Body of pancreas (tissue), 4 donors: ENCODE measurements around the gene GDPD3. TPM values are rescaled to one million over a fixed set of nuclear protein-coding genes. Genes with fewer than 3 reads are reported as not detected.

ENCODE experiments used
- ATAC-seq: fragments of 150-250 bp; one replicate; pipeline ENCODE4 v1.9.1; 2016
- DNase-seq, 4 donors: peaks; one replicate each; pipeline ENCODE4 v3.0.0-alpha.2; 2019
- H3K27ac ChIP-seq, 4 donors: fragments of 200-600 bp; sonication (generic); 1 replicate in 3 of 4; 2 replicates in 1 of 4; pipeline versions ENCODE4 v1.5.1 to v1.6.1; 2016 to 2019; ENCODE audit warnings: mild to moderate bottlenecking in 1 of 4, mixed read lengths in 1 of 4, moderate library complexity in 1 of 4
- H3K27me3 ChIP-seq, 2 donors: fragments of 200-600 bp; sonication (generic); one replicate each; pipeline ENCODE4 v1.6.0; 2016; ENCODE audit warnings: mild to moderate bottlenecking in 1 of 2
- H3K36me3 ChIP-seq, 2 donors: fragments of 200-600 bp; sonication (generic); replicated peaks in 1 of 2; 2 replicates each; pipeline ENCODE4 v1.5.1; 2016; ENCODE audit warnings: low read depth in 2 of 2; ENCODE audit not compliant: insufficient read depth in 1 of 2
- H3K4me1 ChIP-seq: fragments of 200-600 bp; sonication (generic); one replicate; pipeline ENCODE4 v1.6.0; 2016
- H3K4me3 ChIP-seq, 2 donors: fragments of 200-600 bp; sonication (generic); 1 replicate in 1 of 2; 2 replicates in 1 of 2; pipeline ENCODE4 v1.5.1; 2016 to 2019
- H3K9me3 ChIP-seq, 3 donors: fragments of 200-600 bp; sonication (generic); 1 replicate in 2 of 3; 2 replicates in 1 of 3; pipeline ENCODE4 v1.5.1; 2016
- POLR2A ChIP-seq, 3 donors: fragments of 450-650 bp; IDR thresholded peaks; one replicate each; pipeline ENCODE4 v1.6.1; 2016; ENCODE audit warnings: antibody characterized with exemption in 3 of 3, mild to moderate bottlenecking in 2 of 3
- WGBS, 2 donors: methylation state at CpG; one replicate each; pipeline ENCODE4 v1.1.5; 2017; 5-methylcytosine and 5-hydroxymethylcytosine counted together
- intact Hi-C: fragments of 100-400 bp; cut with DNase I; formaldehyde crosslinking; loops from one replicate; pipeline ENCODE4 v1.15.1; 2023
- total RNA-seq, 2 donors: library from RNA; depleted of rRNA; stranded (reverse); fragments of >200 nt; gene quantifications; one replicate each; pipeline ENCODE4 v1.1.0, GENCODE V29; 2016
- TF ChIP-seq, protein P1 (sequence below), 7 experiments: fragments of 450-650 bp in 4 of 7; fragments of 200-600 bp in 3 of 7; sonication (generic) in 3 of 7; IDR thresholded peaks; one replicate each; pipeline ENCODE4 v1.5.1; 2016 to 2019; ENCODE audit warnings: antibody characterized with exemption in 7 of 7

The GDPD3 gene
- total RNA-seq, 2 donors from 2014 or later: 1.8 TPM; not detected in 1

GRCh38 chr16:30060836-30061554 lies 52.3 kb downstream of the GDPD3 start:
- intact Hi-C loops: no loop called here
- DNase-seq: no peak
- H3K27ac ChIP-seq: no peak overlapping the region

DNA sequence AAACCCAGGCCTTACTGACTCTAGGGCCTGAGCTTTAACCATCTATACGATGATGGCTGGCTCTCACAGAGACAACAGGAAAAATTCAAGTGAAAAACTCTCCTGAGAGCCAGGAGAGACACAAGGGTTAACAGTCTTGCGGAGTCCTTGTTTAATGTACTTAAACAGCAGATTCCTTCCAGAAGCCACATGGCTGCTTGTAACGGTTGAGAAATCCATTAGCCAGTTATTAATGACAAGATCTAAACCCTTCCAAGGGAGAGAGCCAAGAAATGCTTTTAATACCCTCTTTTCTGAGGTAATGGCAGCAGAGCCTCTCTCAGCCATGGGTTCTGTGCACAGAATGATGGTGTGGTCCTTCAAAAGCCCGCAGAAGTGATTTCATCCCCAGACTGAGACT lies 53.0 kb downstream of the GDPD3 start:
- 86 to 87% methylated on average over 4 of the region's 4 CpGs for WGBS, 2 donors
- H3K27ac ChIP-seq: no peak overlapping the region
- no peaks in the 10 kb centered on the region for H3K27me3 ChIP-seq
- peaks cover 22% of the 10 kb centered on the region for H3K4me1 ChIP-seq
- intact Hi-C loops: no loop called here
- TF ChIP-seq, protein P1, sequence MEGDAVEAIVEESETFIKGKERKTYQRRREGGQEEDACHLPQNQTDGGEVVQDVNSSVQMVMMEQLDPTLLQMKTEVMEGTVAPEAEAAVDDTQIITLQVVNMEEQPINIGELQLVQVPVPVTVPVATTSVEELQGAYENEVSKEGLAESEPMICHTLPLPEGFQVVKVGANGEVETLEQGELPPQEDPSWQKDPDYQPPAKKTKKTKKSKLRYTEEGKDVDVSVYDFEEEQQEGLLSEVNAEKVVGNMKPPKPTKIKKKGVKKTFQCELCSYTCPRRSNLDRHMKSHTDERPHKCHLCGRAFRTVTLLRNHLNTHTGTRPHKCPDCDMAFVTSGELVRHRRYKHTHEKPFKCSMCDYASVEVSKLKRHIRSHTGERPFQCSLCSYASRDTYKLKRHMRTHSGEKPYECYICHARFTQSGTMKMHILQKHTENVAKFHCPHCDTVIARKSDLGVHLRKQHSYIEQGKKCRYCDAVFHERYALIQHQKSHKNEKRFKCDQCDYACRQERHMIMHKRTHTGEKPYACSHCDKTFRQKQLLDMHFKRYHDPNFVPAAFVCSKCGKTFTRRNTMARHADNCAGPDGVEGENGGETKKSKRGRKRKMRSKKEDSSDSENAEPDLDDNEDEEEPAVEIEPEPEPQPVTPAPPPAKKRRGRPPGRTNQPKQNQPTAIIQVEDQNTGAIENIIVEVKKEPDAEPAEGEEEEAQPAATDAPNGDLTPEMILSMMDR (IDR thresholded peaks at IDR 0.05): no peak
- no peak for TF ChIP-seq POLR2A (IDR thresholded peaks at IDR 0.05)
- H3K36me3 ChIP-seq: no peaks in the 10 kb centered on the region
- no peak for DNase-seq
- no peak for ATAC-seq
- no peaks in the 10 kb centered on the region for H3K9me3 ChIP-seq
- no peak overlapping the region for H3K4me3 ChIP-seq

More at GRCh38 chr16:30060836-30061554, 52.3 kb downstream of the GDPD3 start:
- no peak for ATAC-seq
- no peaks in the 10 kb centered on the region for H3K27me3 ChIP-seq
- H3K36me3 ChIP-seq: no peaks in the 10 kb centered on the region
- H3K4me1 ChIP-seq: peaks cover 15% of the 10 kb centered on the region
- no peaks in the 10 kb centered on the region for H3K9me3 ChIP-seq
- 60 to 67% methylated on average over 2 of the region's 2 CpGs for WGBS, 2 donors
- no peak for TF ChIP-seq POLR2A (IDR thresholded peaks at IDR 0.05)
- TF ChIP-seq, protein P1 (IDR thresholded peaks at IDR 0.05): no peak
- H3K4me3 ChIP-seq: no peak overlapping the region

DNA sequence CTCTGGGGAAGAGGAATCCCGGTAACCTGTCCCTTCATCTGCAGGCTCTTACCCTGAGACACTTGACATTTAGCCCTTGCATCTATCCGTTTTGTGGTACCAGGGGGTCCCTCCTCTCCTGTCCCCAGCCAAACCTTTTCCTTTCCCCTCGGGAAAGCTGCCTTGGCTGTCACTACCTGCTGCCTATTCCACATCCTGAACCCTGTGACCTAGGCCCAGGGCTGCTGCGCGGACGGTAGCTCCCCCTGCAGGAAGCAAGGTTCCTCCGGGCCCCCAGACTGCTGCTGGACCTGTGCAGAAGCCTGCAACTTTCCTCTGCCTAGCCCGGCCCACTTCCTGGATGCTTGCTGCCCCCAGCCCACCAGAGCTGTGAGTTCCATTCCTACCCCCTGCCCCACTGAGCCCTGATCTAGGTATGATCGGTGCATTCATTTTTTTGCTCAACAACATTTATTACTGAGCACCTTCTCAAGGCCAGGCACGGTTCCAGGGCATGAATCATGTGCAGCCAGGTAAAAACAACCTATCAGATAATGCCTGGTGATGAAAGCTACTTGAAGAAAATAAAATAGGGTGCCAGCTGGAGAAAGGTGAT lies 58.3 kb downstream of the GDPD3 start:
- ATAC-seq: peak; percentile 83
- no peak overlapping the region for H3K4me3 ChIP-seq
- H3K9me3 ChIP-seq: no peaks in the 10 kb centered on the region
- 15 to 25% methylated on average over 8 to 10 of the region's 10 CpGs for WGBS, 2 donors
- peaks cover 29% of the 10 kb centered on the region for H3K4me1 ChIP-seq
- TF ChIP-seq, protein P1 (IDR thresholded peaks at IDR 0.05): peak; percentile 11 to 64 (median 53)
- peak in 1 of 3 donors; percentile 15 for TF ChIP-seq POLR2A (IDR thresholded peaks at IDR 0.05)
- H3K27me3 ChIP-seq: no peaks in the 10 kb centered on the region
- intact Hi-C loops: no loop called here
- no peaks in the 10 kb centered on the region for H3K36me3 ChIP-seq
- DNase-seq: peak; percentile 90 to 95 (median 93)
- H3K27ac ChIP-seq: peak overlapping the region; percentile 71 to 81 (median 76)

Other genes with a start within 250 kb of the GDPD3 start
- 10 to 100 TPM; 19.2 to 28.3 TPM for gene SEZ6L2, start 214.0 kb downstream of the GDPD3 start, total RNA-seq
- 1 to 10 TPM; 4.7 to 8.2 TPM for gene ASPHD1, start 213.0 kb downstream of the GDPD3 start, total RNA-seq
- 10 to 100 TPM; 14.3 to 49.1 TPM for gene KCTD13, start 187.3 kb downstream of the GDPD3 start, total RNA-seq
- gene TMEM219, start 151.5 kb downstream of the GDPD3 start, total RNA-seq: 10 to 100 TPM; 67.5 to 71.9 TPM
- 10 to 100 TPM; 31.1 to 58.3 TPM for gene TAOK2, start 139.7 kb downstream of the GDPD3 start, total RNA-seq
- gene HIRIP3, start 117.9 kb downstream of the GDPD3 start, total RNA-seq: 10 to 100 TPM; 11.2 to 17.1 TPM
- gene INO80E, start 117.3 kb downstream of the GDPD3 start, total RNA-seq: 10 to 100 TPM; 28.3 to 54.5 TPM
- under 1 TPM in 1 of 2 donors, not detected in 1; 0.78 TPM for gene DOC2A, start 102.5 kb downstream of the GDPD3 start, total RNA-seq
- not detected for gene C16orf92, start 90.3 kb downstream of the GDPD3 start, total RNA-seq
- gene TLCD3B, start 82.3 kb downstream of the GDPD3 start, total RNA-seq: not detected
- gene ALDOA, start 47.8 kb downstream of the GDPD3 start, total RNA-seq: 100 to 1,000 TPM; 306 to 384 TPM
- gene PPP4C, start 37.5 kb downstream of the GDPD3 start, total RNA-seq: 10 to 100 TPM; 29.3 to 32.2 TPM
- 1 to 10 TPM; 1.8 to 2.6 TPM for gene TBX6, start 21.6 kb downstream of the GDPD3 start, total RNA-seq
- gene YPEL3, start 17.3 kb downstream of the GDPD3 start, total RNA-seq: 10 to 100 TPM; 28.3 to 84.8 TPM
- 10 to 100 TPM; 28.8 to 35.3 TPM for gene MAPK3, start 9.7 kb upstream of the GDPD3 start, total RNA-seq
- gene CORO1A, start 70.1 kb upstream of the GDPD3 start, total RNA-seq: 10 to 100 TPM in 1 of 2 donors, 1 to 10 TPM in 1; 8.2 to 17.4 TPM
- 10 to 100 TPM; 47.5 to 54.7 TPM for gene BOLA2B, start 80.1 kb upstream of the GDPD3 start, total RNA-seq
- 10 to 100 TPM; 41.5 to 65.3 TPM for gene SLX1A, start 80.3 kb upstream of the GDPD3 start, total RNA-seq
- 10 to 100 TPM in 1 of 2 donors, 1 to 10 TPM in 1; 5.7 to 63.3 TPM for gene SULT1A3, start 85.7 kb upstream of the GDPD3 start, total RNA-seq
- 1 to 10 TPM in 1 of 2 donors, under 1 TPM in 1; 0.33 to 3.1 TPM for gene NPIPB13, start 134.9 kb upstream of the GDPD3 start, total RNA-seq
- 10 to 100 TPM; 19.8 to 20.2 TPM for gene CD2BP2, start 241.8 kb upstream of the GDPD3 start, total RNA-seq